ENCODE measurements around the gene ALK.

ALK gene

GRCh38 chr2:29902356-29902755 is 19.0 kb downstream of the ALK start:
- no peak for DNase-seq (ENCODE audit: low read depth, low spot score)

GRCh38 chr2:29900971-29901633 is 20.3 kb downstream of the ALK start:
- no peak for DNase-seq (ENCODE audit: low read depth, low spot score)

GRCh38 chr2:29898999-29899398 is 22.4 kb downstream of the ALK start:
- no peak for DNase-seq (ENCODE audit: low read depth, low spot score)

GRCh38 chr2:29894822-29895614 is 26.4 kb downstream of the ALK start:
- DNase-seq (ENCODE audit: low read depth, low spot score) = no peak

- no peak for DNase-seq (ENCODE audit: low read depth, low spot score)
These were observed 28.7 kb downstream of the ALK start for GRCh38 chr2:29892585-29893259.

GRCh38 chr2:29881089-29881730 is 40.2 kb downstream of the ALK start:
- DNase-seq (ENCODE audit: low read depth, low spot score) = no peak

GRCh38 chr2:29880084-29880483 is 41.3 kb downstream of the ALK start:
- DNase-seq (ENCODE audit: low read depth, low spot score) = no peak

- no peak for DNase-seq (ENCODE audit: low read depth, low spot score)
These were observed 41.9 kb downstream of the ALK start for GRCh38 chr2:29879456-29879855.

GRCh38 chr2:29878898-29879297 is 42.5 kb downstream of the ALK start:
- no peak for DNase-seq (ENCODE audit: low read depth, low spot score)

- DNase-seq (ENCODE audit: low read depth, low spot score) = no peak
These were observed 45.0 kb downstream of the ALK start for GRCh38 chr2:29876374-29876773.

- DNase-seq (ENCODE audit: low read depth, low spot score) = no peak
These were observed 46.6 kb downstream of the ALK start for GRCh38 chr2:29874745-29875144.

GRCh38 chr2:29872870-29873269 is 48.5 kb downstream of the ALK start:
- DNase-seq (ENCODE audit: low read depth, low spot score) = no peak

GRCh38 chr2:29871541-29871940 is 49.8 kb downstream of the ALK start:
- DNase-seq (ENCODE audit: low read depth, low spot score) = no peak

GRCh38 chr2:29865512-29865911 is 55.9 kb downstream of the ALK start:
- no peak for DNase-seq (ENCODE audit: low read depth, low spot score)

GRCh38 chr2:29864988-29865387 is 56.4 kb downstream of the ALK start:
- DNase-seq (ENCODE audit: low read depth, low spot score) = no peak

GRCh38 chr2:29855924-29856639 is 65.3 kb downstream of the ALK start:
- DNase-seq (ENCODE audit: low read depth, low spot score) = no peak

GRCh38 chr2:29850794-29851193 is 70.6 kb downstream of the ALK start:
- no peak for DNase-seq (ENCODE audit: low read depth, low spot score)

- no peak for DNase-seq (ENCODE audit: low read depth, low spot score)
These were observed 72.6 kb downstream of the ALK start for GRCh38 chr2:29848566-29849310.

- DNase-seq (ENCODE audit: low read depth, low spot score) = no peak
These were observed 73.5 kb downstream of the ALK start for GRCh38 chr2:29847886-29848285.

- no peak for DNase-seq (ENCODE audit: low read depth, low spot score)
These were observed 76.6 kb downstream of the ALK start for GRCh38 chr2:29844713-29845326.
